OCI-LY1 (cell line): ENCODE data around the gene WDR13.

Experiments used
- CTCF ChIP-seq: fragments of 200-600 bp; sonication (generic), shearing (Covaris generic); IDR thresholded peaks from 2 replicates; pipeline ENCODE4 v1.5.1; 2017; ENCODE audit warnings: mild to moderate bottlenecking, antibody characterized with exemption, low read length, moderate library complexity, mixed read lengths
- EZH2 ChIP-seq: fragments of 200-600 bp; sonication (generic), shearing (Covaris generic); IDR thresholded peaks from 2 replicates; pipeline ENCODE4 v1.8.0; 2017; ENCODE audit warnings: borderline replicate concordance, mixed run types, mild to moderate bottlenecking, antibody characterized with exemption, low read length, moderate library complexity, mixed read lengths

- peak; percentile 43 for TF ChIP-seq CTCF
- TF ChIP-seq EZH2, result no peak
Observed at GRCh38 chrX:48631376-48632090, 34.2 kb downstream of the WDR13 start.
